ENCODE results near the gene ERBB2. TPM values are rescaled to one million over a fixed set of nuclear protein-coding genes. Genes with fewer than 3 reads are reported as not detected.

The ERBB2 gene
- total RNA-seq, 1 donor from 2014 or later: 75.2 TPM

- H3K4me1 ChIP-seq: peaks cover 53% of the 10 kb centered on the region
- H3K79me2 ChIP-seq (ENCODE audit: low read depth): peaks cover 79% of the 10 kb centered on the region
- Mint-ChIP-seq H3K36me3 (peaks cover 5% of the 10 kb centered on the region), H3K27me3 (ENCODE audit: insufficient read depth, low read depth) (peaks cover 8% of the 10 kb centered on the region), H3K4me1 (peaks cover 33% of the 10 kb centered on the region), H3K27ac (no peak overlapping the region), H3K4me3 (no peak overlapping the region), H3K9me3 (no peaks in the 10 kb centered on the region)
- H3K27ac ChIP-seq: peak overlapping the region; percentile 53
- TF ChIP-seq EZH2 (IDR thresholded peaks at IDR 0.05) (no peak), EZH2phosphoT487 (IDR thresholded peaks at IDR 0.05) (no peak), CTCF (IDR thresholded peaks at IDR 0.05) (no peak)
- H3K4me3 ChIP-seq: peak overlapping the region; percentile 27
- H3K9ac ChIP-seq: no peak overlapping the region
- H2AFZ ChIP-seq (replicated peaks): no peak overlapping the region
- H4K20me1 ChIP-seq (ENCODE audit: low read depth): peaks cover 66% of the 10 kb centered on the region
- peak; percentile 21 for DNase-seq (ENCODE audit: low spot score)
- no peaks in the 10 kb centered on the region for H3K9me3 ChIP-seq (ENCODE audit: low read depth)
- H3K27me3 ChIP-seq: no peaks in the 10 kb centered on the region
- H3K36me3 ChIP-seq: no peaks in the 10 kb centered on the region
- peak overlapping the region; percentile 88 for H3K4me2 ChIP-seq
- peaks cover 31% of the 10 kb centered on the region for H3F3A ChIP-seq (ENCODE audit: low read depth)
These were observed 3.3 kb downstream of the ERBB2 start for GRCh38 chr17:39702901-39703893.

- Histone ChIP-seq H3K79me2 (ENCODE audit: low read depth) (peaks cover 77% of the 10 kb centered on the region), H3K9me3 (ENCODE audit: low read depth) (no peaks in the 10 kb centered on the region), H3F3A (ENCODE audit: low read depth) (peaks cover 31% of the 10 kb centered on the region), H4K20me1 (ENCODE audit: low read depth) (peaks cover 66% of the 10 kb centered on the region), H3K27ac (no peak overlapping the region), H3K4me1 (peaks cover 50% of the 10 kb centered on the region), H3K4me3 (no peak overlapping the region), H3K36me3 (no peaks in the 10 kb centered on the region), H2AFZ (replicated peaks) (no peak overlapping the region), H3K4me2 (no peak overlapping the region), H3K9ac (no peak overlapping the region), H3K27me3 (no peaks in the 10 kb centered on the region)
- H3K4me3 Mint-ChIP-seq: no peak overlapping the region
- peaks cover 31% of the 10 kb centered on the region for H3K4me1 Mint-ChIP-seq
- H3K9me3 Mint-ChIP-seq: no peaks in the 10 kb centered on the region
- H3K27me3 Mint-ChIP-seq (ENCODE audit: insufficient read depth, low read depth): peaks cover 8% of the 10 kb centered on the region
- TF ChIP-seq EZH2 (IDR thresholded peaks at IDR 0.05) (no peak), CTCF (IDR thresholded peaks at IDR 0.05) (no peak), EZH2phosphoT487 (IDR thresholded peaks at IDR 0.05) (no peak)
- no peak overlapping the region for H3K27ac Mint-ChIP-seq
- peaks cover 5% of the 10 kb centered on the region for H3K36me3 Mint-ChIP-seq
- DNase-seq (ENCODE audit: low spot score): no peak
These were observed 4.0 kb downstream of the ERBB2 start for GRCh38 chr17:39703913-39704312.

GRCh38 chr17:39704821-39705551 lies 5.1 kb downstream of the ERBB2 start:
- peaks cover 43% of the 10 kb centered on the region for H3K4me1 ChIP-seq
- H4K20me1 ChIP-seq (ENCODE audit: low read depth): peaks cover 66% of the 10 kb centered on the region
- Mint-ChIP-seq H3K4me1 (peaks cover 22% of the 10 kb centered on the region), H3K4me3 (peak overlapping the region; percentile 4), H3K36me3 (peaks cover 3% of the 10 kb centered on the region), H3K27me3 (ENCODE audit: insufficient read depth, low read depth) (peaks cover 5% of the 10 kb centered on the region), H3K27ac (no peak overlapping the region), H3K9me3 (no peaks in the 10 kb centered on the region)
- H3K4me2 ChIP-seq: peak overlapping the region; percentile 43
- TF ChIP-seq CTCF (IDR thresholded peaks at IDR 0.05) (peak; percentile 7), EZH2 (IDR thresholded peaks at IDR 0.05) (no peak), EZH2phosphoT487 (IDR thresholded peaks at IDR 0.05) (no peak)
- H3K27ac ChIP-seq: peak overlapping the region; percentile 38
- H3K9ac ChIP-seq: no peak overlapping the region
- DNase-seq (ENCODE audit: low spot score): peak; percentile 49
- no peak overlapping the region for H3K4me3 ChIP-seq
- H3K27me3 ChIP-seq: no peaks in the 10 kb centered on the region
- peaks cover 24% of the 10 kb centered on the region for H3F3A ChIP-seq (ENCODE audit: low read depth)
- H3K9me3 ChIP-seq (ENCODE audit: low read depth): no peaks in the 10 kb centered on the region
- no peaks in the 10 kb centered on the region for H3K36me3 ChIP-seq
- peaks cover 66% of the 10 kb centered on the region for H3K79me2 ChIP-seq (ENCODE audit: low read depth)
- no peak overlapping the region for H2AFZ ChIP-seq (replicated peaks)

Measured in neural progenitor cell (in vitro differentiated cells).